GM12864 (cell line): ENCODE results near the gene ALPK3.

ENCODE experiments used
- DNase-seq: peaks from one replicate; pipeline ENCODE4 v3.0.0-alpha.2; 2011; ENCODE audit warnings: low read depth
- H3K4me3 ChIP-seq: 2 replicates; pipeline ENCODE4 v1.5.1; 2011; ENCODE audit warnings: mild to moderate bottlenecking, low read depth, low read length, control low read depth
- CTCF ChIP-seq: IDR thresholded peaks from 2 replicates; pipeline ENCODE4 v1.5.1; 2011; ENCODE audit warnings: low read depth, mild to moderate bottlenecking, moderate library complexity, low read length, control low read depth, inconsistent platforms; ENCODE audit errors: missing control alignments

The ALPK3 gene

GRCh38 chr15:84878504-84878903 lies 61.3 kb downstream of the ALPK3 start:
- DNase-seq: no peak
- TF ChIP-seq CTCF: peak; percentile 77
- no peak overlapping the region for H3K4me3 ChIP-seq

GRCh38 chr15:84879088-84879780 lies 62.1 kb downstream of the ALPK3 start:
- H3K4me3 ChIP-seq: no peak overlapping the region
- DNase-seq: no peak
- TF ChIP-seq CTCF: no peak

GRCh38 chr15:84880007-84880406 lies 62.9 kb downstream of the ALPK3 start:
- DNase-seq: no peak
- H3K4me3 ChIP-seq: no peak overlapping the region
- no peak for TF ChIP-seq CTCF

- no peak for TF ChIP-seq CTCF
- DNase-seq: no peak
- no peak overlapping the region for H3K4me3 ChIP-seq
These were observed 63.8 kb downstream of the ALPK3 start for GRCh38 chr15:84880822-84881519.

- DNase-seq: no peak
- TF ChIP-seq CTCF: no peak
- no peak overlapping the region for H3K4me3 ChIP-seq
These were observed 64.3 kb downstream of the ALPK3 start for GRCh38 chr15:84881520-84881830.

GRCh38 chr15:84883466-84883865 lies 66.3 kb downstream of the ALPK3 start:
- no peak for TF ChIP-seq CTCF
- no peak overlapping the region for H3K4me3 ChIP-seq
- no peak for DNase-seq
